Astrocyte of the spinal cord (primary cell): Measurements from ENCODE around the gene CLDN12.

ENCODE experiments used
- DNase-seq: peaks from one replicate; pipeline ENCODE4 v3.0.0; 2011; ENCODE audit warnings: low read depth, low spot score
- H3K4me3 ChIP-seq: 2 replicates; pipeline ENCODE4 v1.5.1; 2011; ENCODE audit warnings: low read depth, mild to moderate bottlenecking, low read length, moderate library complexity
- CTCF ChIP-seq: IDR thresholded peaks from 2 replicates; pipeline ENCODE4 v1.5.1; 2012; ENCODE audit warnings: low read depth, mild to moderate bottlenecking, low read length, inconsistent platforms
- in situ Hi-C: cut with HindIII; loops from 2 replicates; pipeline ENCODE4 v1.10.0; 2017; ENCODE audit warnings: low sequenced_read_pairs

Gene CLDN12

GRCh38 chr7:90425376-90425775 lies 22.1 kb downstream of the CLDN12 start:
- no peak for DNase-seq
- in situ Hi-C loops, result no loop called here
- no peak for TF ChIP-seq CTCF

GRCh38 chr7:90430614-90431460 lies 27.6 kb downstream of the CLDN12 start:
- no peak for TF ChIP-seq CTCF
- in situ Hi-C loops, result no loop called here
- no peak overlapping the region for H3K4me3 ChIP-seq
- no peak for DNase-seq

More at GRCh38 chr7:90425376-90425775, 22.1 kb downstream of the CLDN12 start:
- no peak overlapping the region for H3K4me3 ChIP-seq

- no peak overlapping the region for H3K4me3 ChIP-seq
- in situ Hi-C loops, result no loop called here
- no peak for DNase-seq
- no peak for TF ChIP-seq CTCF
Measured at GRCh38 chr7:90432752-90433151, 29.5 kb downstream of the CLDN12 start.

GRCh38 chr7:90433221-90433620 lies 30.0 kb downstream of the CLDN12 start:
- in situ Hi-C loops, result no loop called here
- H3K4me3 ChIP-seq, result no peak overlapping the region
- no peak for TF ChIP-seq CTCF
- no peak for DNase-seq

GRCh38 chr7:90445633-90446032 lies 42.4 kb downstream of the CLDN12 start:
- H3K4me3 ChIP-seq, result no peak overlapping the region
- in situ Hi-C loops, result no loop called here
- TF ChIP-seq CTCF, result no peak
- no peak for DNase-seq

- no peak for DNase-seq
- no peak overlapping the region for H3K4me3 ChIP-seq
- in situ Hi-C loops, result no loop called here
- TF ChIP-seq CTCF, result no peak
Measured at GRCh38 chr7:90446137-90446899, 43.1 kb downstream of the CLDN12 start.
